Endothelial cell of umbilical vein (primary cell): Measurements from ENCODE around the gene WEE2.

Experiments
- EZH2 ChIP-seq: IDR thresholded peaks from 2 replicates; pipeline ENCODE4 v1.6.1; 2012; ENCODE audit warnings: borderline replicate concordance, low read depth, mild to moderate bottlenecking, moderate library complexity, low read length, inconsistent platforms; ENCODE audit not compliant: severe bottlenecking
- FOS ChIP-seq: IDR thresholded peaks from 2 replicates; pipeline ENCODE4 v1.6.1; 2011; ENCODE audit warnings: mild to moderate bottlenecking, low read length, moderate library complexity, borderline replicate concordance; ENCODE audit not compliant: insufficient read depth
- GATA2 ChIP-seq: IDR thresholded peaks from 2 replicates; pipeline ENCODE4 v1.7.0; 2011; ENCODE audit warnings: low read depth, mild to moderate bottlenecking, moderate library complexity, mixed read lengths, low read length; ENCODE audit not compliant: insufficient read length, insufficient read depth
- POLR2A ChIP-seq: IDR thresholded peaks from 2 replicates; pipeline ENCODE4 v1.6.1; 2012; ENCODE audit warnings: low read depth, mild to moderate bottlenecking, control low read depth, low read length
- POLR2AphosphoS5 ChIP-seq: IDR thresholded peaks from 2 replicates; pipeline ENCODE4 v1.6.1; 2012; ENCODE audit warnings: low read depth, mild to moderate bottlenecking, control low read depth, low read length, moderate library complexity; ENCODE audit not compliant: insufficient read depth
- TF ChIP-seq, protein P1 (sequence below), 2 donors: IDR thresholded peaks; 1 replicate in 1 of 2; 2 replicates in 1 of 2; pipeline ENCODE4 v1.5.1; 2011; ENCODE audit warnings: low read length in 2 of 2, mild to moderate bottlenecking in 2 of 2, moderate library complexity in 2 of 2, control low read depth in 1 of 2, inconsistent platforms in 1 of 2, low read depth in 1 of 2; ENCODE audit not compliant: insufficient read depth in 1 of 2; ENCODE audit errors: extremely low read depth in 1 of 2
- TF ChIP-seq, protein P2 (sequence below): IDR thresholded peaks from 2 replicates; pipeline ENCODE4 v1.6.1; 2011; ENCODE audit not compliant: insufficient read depth, insufficient read length

DNA sequence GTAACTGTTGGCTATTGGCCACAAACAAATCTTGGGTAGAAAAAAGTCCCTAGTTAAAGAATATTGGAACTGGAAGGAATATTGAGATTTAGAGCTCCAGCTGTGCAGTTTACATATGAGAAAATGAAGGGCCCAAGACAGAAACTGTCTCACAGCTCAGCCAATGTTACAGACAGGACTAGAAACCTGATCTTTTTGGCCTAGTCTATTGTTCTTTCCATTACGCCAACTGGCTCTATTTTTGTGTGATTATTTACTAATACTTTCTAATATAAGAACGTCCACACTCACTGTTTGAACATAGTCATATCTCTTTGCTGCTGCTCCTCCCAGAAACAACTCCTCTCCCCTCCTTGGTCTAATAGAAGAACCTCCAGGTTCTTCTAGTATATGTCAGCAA, 1.2 kb downstream of the WEE2 start:
- TF ChIP-seq EZH2 (no peak), POLR2A (no peak), FOS (no peak), POLR2AphosphoS5 (no peak), GATA2 (no peak)
- TF ChIP-seq, protein P1, sequence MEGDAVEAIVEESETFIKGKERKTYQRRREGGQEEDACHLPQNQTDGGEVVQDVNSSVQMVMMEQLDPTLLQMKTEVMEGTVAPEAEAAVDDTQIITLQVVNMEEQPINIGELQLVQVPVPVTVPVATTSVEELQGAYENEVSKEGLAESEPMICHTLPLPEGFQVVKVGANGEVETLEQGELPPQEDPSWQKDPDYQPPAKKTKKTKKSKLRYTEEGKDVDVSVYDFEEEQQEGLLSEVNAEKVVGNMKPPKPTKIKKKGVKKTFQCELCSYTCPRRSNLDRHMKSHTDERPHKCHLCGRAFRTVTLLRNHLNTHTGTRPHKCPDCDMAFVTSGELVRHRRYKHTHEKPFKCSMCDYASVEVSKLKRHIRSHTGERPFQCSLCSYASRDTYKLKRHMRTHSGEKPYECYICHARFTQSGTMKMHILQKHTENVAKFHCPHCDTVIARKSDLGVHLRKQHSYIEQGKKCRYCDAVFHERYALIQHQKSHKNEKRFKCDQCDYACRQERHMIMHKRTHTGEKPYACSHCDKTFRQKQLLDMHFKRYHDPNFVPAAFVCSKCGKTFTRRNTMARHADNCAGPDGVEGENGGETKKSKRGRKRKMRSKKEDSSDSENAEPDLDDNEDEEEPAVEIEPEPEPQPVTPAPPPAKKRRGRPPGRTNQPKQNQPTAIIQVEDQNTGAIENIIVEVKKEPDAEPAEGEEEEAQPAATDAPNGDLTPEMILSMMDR (IDR thresholded peaks at IDR 0.05; ENCODE audit: extremely low read depth in 1 of 2, insufficient read depth in 1 of 2, low read depth in 1 of 2, low read length in 2 of 2) = no peak
- TF ChIP-seq, protein P2, sequence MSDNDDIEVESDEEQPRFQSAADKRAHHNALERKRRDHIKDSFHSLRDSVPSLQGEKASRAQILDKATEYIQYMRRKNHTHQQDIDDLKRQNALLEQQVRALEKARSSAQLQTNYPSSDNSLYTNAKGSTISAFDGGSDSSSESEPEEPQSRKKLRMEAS = no peak
